Kidney glomerular epithelial cell (primary cell): ENCODE measurements around the gene GORAB.

ENCODE experiments used
- DNase-seq: peaks from one replicate; lab custom pipeline; 2025; lab: John Stamatoyannopoulos, UW

The GORAB gene, protein sequence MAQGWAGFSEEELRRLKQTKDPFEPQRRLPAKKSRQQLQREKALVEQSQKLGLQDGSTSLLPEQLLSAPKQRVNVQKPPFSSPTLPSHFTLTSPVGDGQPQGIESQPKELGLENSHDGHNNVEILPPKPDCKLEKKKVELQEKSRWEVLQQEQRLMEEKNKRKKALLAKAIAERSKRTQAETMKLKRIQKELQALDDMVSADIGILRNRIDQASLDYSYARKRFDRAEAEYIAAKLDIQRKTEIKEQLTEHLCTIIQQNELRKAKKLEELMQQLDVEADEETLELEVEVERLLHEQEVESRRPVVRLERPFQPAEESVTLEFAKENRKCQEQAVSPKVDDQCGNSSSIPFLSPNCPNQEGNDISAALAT

DNA sequence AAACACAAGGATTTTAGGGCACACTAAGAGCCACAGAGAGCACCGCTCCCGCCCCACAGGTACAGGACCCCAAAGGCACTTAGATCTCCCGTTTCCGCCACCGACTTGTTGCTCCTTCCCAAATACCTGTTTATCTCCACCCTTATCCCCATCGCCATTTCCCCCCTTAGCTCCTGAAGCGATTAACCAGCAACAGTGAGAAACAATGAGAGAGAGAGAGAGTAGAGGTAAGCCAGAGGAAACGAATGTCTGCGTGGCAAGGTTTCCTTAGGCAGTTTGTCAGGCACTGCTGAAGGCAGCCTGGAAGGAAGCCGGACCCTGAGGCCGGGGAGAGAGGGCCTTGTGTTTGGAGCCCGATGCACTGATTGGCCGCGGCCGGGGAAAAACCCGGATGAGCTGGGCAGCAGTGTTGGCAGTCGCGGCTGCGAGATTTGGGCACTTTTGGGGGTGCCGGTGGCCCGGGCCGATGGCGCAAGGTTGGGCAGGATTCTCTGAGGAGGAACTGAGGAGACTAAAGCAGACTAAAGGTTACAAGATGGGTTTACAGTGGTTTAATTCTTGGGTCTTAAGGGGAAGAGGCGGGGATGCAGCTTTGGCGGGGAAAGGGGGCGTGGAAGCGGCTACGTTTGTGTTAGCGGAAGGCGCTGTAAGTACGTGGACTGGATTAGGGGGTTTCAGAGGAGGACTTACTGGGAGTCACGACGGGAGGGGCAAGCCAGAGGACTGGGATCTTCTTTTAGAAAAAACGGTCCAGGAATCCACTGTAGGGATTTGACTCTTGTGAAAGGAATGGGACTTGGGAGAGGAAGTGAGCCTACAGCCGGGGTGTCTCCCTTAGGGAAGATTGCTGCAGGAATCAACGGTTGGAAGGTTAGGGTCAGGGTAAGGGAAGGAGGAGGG lies at the start of gene GORAB:
Gene GORAB, plus strand, starts transcription at position 409 of the 900 bp plus-strand sequence. Its CDS starts 58 bp downstream, at position 467.
- peak; percentile 93 for DNase-seq

DNA sequence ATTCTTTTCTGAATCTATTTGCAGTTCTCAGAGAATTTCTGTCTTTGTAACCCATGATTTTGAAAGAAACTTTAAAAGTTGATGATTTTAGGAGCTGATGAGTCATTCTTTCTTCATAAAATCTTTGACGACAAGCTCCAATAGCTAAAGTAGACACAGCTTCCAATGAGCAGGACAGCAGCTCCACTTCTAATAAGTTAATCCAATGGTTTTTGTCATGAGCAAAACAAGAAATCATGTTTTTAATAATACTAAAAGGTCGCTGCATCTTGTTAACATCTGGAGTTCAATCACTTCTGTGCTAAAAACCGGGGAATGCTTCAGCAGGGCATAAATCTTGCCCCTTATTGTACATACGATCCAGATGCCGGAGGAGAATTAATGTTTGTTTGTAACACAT lies 48.9 kb upstream of the GORAB start:
- DNase-seq, result no peak

DNA sequence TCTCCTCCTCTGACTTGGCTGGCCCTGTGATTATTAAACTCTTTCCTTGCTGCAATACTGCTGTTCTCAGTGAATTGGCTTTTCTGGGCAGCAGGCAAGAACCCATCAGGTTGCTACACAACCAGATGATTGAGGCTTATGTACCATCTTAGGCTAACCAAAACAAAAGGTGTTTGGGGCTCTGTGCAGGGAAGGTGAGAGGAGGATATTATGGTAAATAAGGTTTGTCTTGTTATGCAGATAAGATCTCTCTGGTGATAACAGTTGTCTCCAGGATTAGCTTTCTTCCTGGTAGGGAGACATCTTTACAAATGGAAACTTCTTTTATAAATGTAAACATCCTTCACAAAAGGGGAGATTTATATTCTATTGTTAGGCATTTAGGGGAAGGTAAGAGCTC lies 44.5 kb upstream of the GORAB start:
- DNase-seq, result no peak

DNA sequence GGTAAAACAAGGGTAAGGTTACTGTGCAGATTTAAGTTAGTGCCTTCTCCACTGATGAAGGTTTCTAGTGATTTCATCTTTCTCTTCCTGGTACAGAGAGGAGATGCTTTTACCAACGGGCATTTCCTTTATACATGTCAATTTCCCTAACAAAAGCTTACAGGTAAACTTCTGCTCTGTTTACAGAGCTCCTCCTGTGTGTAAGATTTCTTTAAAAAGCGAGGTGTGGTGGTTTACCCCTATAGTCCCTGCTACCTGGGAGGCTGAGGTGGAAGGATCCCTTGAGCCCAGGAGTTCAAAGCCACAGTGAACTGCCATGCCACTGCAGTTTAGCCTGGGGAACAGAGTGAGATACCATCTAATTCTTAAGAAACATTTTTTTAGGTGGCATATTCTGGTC lies 40.7 kb upstream of the GORAB start:
- no peak for DNase-seq

DNA sequence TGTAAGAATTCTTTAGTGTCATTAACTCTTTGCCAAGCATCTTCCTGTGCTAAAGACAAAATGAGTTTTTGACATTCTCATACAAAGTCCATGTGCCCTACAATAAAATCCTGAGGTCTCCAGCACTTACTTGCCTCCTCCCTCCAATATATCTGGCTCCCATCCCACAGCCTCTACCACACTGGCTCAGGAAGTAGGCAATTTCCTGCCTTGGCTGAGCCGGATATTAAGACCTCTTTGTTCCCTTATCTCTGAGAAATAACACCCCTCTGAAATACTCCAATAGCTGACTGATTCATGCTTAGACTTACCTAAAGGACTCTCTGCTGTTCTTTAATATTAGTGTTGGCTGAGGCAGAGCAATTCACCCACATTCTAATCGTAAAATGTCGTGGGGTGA lies 37.6 kb upstream of the GORAB start:
- DNase-seq, result no peak

DNA sequence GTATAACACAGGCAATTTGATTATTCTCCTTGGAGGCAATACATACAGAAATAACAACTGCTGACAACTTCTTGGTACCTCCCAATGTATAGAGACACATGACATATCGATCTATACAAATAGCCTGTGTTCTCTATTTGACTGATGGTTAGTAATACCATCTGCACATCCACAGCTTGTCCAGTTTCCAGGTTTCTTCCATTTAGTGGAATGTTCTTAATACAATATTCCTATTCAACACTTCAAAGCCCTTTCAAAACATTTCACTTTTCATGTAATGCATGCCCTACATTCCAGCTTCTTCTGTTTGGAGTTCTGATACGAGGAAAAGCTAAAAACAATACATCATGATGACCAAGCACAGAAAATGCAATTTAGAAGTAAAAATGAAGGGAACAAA lies 37.0 kb upstream of the GORAB start:
- DNase-seq, result no peak

DNA sequence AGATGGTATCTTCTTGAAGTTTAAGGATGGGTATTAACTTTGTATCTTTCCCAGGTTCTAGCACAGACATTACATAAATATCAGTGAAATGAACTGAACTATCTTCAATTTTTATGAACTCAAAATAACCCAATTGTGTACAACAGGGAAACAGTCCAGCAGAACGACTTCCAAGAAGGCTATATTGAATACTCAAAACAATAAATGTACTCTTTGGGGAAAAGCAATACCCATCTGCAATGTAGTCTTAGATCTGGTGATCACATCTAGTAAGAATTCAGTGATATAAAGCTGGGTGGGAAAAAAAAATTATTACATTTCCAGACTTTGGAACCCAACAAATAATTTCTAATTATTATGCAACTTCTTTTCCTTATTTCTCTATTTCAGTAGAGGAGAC lies 33.1 kb upstream of the GORAB start:
- DNase-seq, result no peak

DNA sequence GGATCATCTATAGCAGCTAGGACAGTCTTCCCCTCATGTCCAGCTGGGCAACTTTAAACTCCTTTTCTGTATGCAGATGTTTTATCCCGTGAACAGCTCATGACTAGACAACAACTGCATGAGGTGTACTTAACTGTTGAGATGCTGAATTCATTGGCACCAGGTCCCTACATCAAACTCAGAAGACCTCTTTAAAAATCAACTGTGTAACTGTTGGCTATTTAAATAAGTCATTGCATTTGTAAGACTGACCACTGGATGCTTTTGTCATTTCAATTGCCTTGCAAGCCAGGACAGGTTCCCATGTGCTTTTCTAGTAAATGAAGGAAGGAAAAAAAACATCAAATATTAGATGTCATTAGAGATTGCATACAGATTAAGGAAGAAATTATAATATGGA lies 28.3 kb upstream of the GORAB start:
- DNase-seq, result no peak

DNA sequence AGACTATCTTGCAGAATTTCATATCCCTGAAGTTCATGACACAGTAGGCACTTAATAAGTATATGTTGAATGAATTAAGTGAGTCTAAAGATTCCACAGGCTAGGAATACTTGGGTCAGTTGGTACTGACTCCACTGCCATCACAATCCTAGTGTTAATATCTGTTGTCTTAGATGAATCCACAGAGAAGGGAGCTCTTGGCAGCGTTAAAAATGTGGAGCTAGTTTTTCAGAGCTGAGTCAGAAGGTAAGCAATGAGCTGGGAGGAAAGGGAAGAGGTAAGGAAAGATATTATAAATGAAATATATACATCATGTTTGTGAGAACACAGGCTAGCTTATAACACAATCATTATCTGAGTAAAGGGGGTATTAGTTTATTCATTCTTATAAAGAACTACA lies 21.8 kb upstream of the GORAB start:
- no peak for DNase-seq

DNA sequence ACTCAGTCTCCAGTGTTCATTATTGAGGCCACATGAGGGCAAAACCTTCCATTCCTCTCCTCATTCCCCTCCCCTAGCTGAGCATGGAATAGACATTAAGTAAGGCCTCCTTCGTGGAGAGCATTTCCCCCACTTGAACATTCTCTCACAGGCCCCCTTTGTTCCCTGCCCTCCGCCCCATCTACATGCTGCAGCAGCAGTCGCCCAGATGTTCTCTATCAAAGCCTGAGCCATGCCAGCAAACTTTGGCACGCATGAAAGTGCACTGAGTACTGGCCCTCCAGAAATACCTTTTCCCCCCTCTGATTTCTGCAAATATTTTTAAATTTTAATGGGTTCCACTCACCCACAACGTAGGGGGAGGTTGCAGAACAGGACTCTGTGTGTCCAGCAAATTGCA lies 20.9 kb upstream of the GORAB start:
- no peak for DNase-seq

DNA sequence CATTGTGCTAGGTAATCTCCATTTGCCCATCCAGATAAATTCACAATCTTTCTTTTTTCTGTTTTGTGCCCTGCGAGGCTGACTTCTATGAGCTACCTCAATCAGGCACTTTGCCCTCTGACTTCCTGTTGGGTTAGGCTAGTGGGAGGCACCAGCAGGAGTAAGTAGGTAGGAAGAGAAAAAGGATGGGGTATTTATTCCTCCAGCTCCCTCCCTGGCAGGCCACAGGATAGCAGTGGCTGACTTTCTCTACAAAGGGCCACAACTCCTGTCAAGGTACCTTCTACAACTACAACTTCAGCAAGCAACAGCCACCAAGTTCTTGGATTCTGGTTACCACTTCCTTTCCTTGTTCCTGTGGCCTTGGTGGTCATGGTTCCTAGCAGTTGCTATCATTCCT lies 18.8 kb upstream of the GORAB start:
- DNase-seq, result no peak

DNA sequence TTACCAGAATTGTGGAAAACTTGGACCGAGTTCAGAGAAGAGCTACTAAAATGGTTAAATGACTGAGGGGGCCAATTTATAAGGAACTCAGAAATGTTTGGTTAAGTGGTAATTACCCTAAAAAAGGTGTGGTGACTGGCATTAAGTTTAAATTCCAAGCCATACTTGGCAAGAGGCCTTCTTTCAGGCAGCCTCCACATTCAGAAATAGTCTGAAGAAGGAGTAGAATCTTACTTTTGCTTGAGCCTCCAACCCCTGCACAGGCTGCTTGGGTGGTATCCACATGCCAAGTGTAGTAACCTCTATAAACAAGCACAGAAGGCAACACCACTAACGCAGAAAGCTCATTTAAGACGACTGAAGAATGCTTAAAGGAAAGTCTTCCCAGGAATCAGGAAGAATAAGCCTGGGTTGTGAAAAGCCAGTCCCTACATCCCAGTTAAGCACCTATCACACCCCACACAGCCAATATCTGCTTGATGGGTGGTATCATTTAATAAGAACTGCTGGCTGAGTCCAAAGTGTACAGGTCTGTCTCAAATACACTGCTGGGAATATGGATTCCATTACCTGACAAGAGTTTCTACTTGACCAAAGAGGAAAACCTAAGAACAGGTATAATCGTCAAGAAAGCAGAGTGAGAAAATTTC lies 13.7 kb upstream of the GORAB start:
- DNase-seq, result no peak

DNA sequence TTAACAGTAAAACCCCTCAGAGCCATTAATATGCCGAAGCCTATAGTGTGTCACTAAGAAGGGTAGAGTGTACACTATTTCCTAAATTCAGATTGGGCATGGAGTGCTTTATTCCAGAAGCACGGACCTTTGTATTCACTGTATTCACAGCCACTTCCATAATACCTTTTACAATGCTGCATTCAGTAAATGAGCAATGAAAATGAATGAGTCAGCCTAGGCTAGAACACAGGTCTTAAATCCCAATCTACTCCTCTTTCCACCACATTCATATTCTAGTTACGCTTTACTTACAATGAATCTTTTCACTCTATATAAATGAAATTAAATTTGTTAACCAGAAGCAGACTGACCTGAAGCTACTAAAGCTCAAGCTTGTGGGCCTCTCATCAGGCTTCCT lies 13.0 kb upstream of the GORAB start:
- DNase-seq, result no peak

DNA sequence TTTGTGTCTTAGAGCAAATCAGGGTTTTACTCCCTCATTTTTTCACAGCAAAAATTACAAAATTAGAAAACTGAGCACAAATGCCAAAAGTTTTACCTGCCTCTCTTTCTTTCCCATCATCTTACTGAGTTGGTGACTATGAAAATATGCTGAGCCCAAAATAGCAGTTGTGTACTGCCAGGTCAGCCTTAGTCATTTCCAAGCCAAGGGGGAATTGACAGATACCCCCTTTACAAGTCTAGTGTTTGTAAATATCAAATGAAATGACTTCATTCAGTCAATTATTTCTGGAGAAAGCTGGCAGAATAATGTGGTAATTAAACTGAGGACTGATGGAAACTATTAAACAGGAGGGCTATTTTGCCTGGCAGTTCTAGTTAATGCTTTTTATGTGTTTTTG lies 11.4 kb upstream of the GORAB start:
- DNase-seq, result no peak

DNA sequence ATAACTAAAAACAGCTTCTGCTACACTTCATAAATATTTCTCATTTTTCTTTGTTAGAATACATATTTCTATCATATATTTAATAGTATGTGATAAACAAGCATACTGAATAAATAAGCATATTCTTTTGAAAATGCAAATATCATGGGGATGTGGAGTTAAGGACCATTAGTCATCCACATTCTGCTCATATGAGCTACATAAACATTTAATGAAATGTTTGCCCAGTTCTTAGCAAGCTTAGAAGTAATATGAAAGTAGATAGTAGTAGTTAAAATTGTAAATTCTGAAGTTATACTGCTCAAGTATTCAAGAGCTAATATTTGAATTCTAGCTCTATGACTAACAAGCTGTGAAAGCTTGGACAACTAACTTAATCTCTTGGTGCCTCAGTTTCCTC lies 10.1 kb upstream of the GORAB start:
- DNase-seq, result no peak

DNA sequence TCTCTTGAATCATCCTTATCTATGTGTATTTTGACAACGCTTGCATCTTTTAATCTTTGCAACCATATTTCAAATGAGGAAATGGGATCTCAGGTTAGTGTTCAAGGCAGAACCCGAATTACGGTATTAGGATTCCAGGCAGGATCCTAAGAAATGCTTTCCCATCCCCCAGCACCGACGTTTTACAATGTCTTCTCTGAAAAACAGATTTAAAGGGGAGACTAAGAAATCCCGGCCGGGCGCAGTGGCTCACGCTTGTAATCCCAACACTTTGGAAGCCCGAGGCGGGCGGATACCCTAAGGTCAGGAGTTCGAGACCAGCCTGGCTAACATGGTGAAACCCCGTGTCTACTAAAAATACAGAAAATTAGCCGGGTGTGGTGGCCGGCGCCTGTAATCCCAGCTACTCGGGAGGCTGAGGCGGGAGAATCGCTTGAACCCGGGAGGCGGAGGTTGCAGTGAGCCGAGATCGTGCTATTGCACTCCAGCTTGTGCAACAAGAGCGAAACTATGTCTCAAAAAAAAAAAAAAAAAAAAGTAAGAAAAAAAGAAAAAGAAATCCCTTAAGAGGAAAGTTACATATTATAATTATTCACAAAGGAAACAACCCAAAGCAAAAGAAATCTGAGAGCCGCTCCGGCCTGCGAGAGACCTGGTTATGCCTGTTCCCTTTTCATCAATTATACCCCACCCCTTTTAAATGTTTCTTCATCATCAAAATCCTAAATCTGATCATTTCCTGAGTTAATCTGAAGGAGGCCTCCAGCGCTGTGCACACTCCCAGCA lies 801 bp upstream of the GORAB start:
- DNase-seq, result no peak

DNA sequence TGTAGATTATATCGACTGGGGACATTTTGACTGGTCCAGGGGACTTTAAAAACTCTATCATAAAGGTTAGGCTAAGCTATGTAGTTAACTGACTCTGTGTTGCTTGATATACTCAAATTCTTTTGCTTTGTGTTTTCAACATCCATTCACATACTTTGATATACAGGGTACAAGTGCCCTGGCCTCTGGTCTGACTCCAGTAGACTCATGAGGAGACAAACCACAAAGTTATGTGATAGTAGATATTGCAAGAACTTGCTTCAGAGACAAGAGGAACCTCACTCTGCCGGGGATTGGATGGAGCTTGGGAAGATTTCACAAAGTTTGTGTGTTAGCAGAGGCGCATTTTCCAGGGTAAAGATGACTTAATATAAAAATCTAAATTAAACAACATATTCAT lies 1.3 kb downstream of the GORAB start:
- no peak for DNase-seq

DNA sequence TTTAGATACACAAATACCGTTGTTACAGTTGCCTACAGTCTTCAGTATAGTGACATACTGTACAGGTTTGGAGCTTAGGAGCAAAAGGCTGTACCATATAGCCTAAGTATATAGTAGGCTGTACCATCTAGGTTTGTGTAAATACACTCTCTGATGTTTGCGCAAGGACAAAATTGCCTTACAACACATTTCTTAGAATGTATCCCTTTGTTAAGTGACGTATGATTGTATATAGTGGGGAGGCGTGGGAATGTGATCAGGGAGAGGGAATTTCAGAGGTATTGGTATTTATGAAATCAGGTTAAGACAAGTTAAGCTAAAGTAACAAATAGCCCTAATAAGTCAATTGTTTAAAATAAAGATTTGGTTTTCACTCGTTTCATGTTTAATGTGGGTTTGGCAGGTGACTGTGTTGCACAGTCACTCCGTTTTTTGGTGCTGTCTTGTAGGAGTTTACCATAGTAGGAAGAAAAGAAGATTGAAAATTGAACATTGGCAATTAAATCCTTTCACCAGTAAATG lies 2.7 kb downstream of the GORAB start:
- DNase-seq, result no peak

DNA sequence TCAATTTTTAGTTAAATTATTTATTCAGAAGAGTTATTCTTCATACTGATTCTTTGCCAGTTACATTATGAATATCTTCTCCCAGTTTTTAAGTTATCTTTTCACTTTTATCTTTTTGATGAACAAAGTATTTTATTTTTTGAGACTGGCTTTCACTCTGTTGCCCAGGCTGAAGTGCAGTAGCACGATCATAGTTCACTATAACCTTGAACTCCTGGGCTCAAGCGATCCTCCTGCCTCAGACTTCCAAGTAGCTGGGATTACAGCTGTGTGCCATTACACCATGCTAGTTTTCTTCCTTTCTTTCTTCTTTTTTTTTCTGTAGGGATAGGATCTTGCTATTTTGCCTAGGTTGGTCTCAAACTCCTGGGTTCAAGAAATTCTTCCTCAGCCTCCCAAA lies 3.5 kb downstream of the GORAB start:
- no peak for DNase-seq

DNA sequence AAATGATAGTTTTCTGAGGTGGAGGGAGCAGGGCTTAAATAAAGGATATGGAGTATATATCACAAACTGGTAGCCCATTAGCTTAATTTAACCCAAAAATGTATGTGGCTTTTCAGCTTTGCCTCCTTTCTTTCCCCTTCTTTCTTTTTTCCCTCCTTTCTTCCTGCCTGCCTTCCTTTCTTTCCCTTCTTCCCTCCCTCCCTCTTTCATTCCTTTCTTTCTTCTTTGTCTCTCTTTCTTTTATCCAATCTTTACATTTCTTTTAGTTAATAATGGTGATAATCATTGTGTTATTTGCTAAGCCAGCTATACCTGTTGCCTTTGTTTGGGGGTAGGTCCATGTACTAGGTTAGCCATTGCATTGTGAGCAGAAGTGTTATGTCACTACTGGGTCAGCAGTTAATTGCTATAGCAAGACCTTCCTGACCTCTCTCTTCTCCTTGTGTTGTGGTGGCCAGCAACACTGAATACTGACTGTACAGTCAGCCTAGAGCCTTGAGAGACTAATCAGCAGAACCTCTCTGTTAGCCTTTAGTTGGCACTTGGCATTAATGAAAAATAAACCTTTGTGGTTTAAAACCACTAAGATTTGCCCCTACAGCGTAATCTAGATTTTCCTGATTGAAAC lies 5.1 kb downstream of the GORAB start:
- peak; percentile 7 for DNase-seq

DNA sequence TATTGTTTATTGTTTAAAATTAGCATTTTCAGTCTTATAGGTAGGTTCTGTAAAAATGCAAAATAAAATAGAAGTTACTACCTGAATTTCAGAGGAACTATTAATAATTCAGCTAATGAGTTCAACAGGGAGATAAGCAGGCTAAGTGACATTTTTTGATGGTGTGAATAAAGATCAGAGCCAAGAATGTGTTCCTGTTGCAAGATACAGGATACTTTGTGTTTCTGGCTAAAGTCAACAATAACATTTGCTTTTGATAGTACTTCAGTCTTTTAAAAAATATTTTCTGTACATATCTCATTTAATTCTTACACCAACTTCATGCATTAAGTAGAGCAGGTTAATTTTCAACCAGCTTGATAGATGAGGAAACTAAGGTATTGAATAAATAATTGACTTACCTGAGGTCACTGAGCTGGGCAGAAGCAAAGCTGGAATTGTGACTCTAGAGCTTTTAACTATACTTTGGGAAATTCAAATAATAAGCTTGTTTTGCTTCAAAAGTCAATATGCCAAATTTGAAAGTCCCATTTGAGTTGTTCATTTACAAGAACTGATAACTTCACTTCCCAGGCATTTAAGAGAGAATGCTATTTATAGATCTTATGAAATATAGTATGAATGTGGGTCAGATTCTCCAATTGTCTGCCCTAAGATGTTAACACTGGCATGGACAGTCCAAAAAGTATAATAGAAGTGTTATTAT lies 6.0 kb downstream of the GORAB start:
- DNase-seq, result peak; percentile 26
